Stimulated activated CD4-positive, alpha-beta T cell treated with anti-CD3 and anti-CD28 coated beads, Interleukin-12 subunit alpha, Interleukin-12 subunit beta, amount 100 ng/mL, for 24 hours (primary cell): ENCODE data around the gene FASN.

ENCODE experiments used
- DNase-seq, 2 experiments: peaks; one replicate each; pipeline ENCODE4 v3.0.0-alpha.2; 2020; ENCODE audit warnings: low read depth in 2 of 2

Gene FASN

GRCh38 chr17:82117139-82118090 is 19.4 kb upstream of the FASN start:
- no peak for DNase-seq

GRCh38 chr17:82116246-82116645 is 18.2 kb upstream of the FASN start:
- no peak for DNase-seq

GRCh38 chr17:82114872-82115271 is 16.8 kb upstream of the FASN start:
- no peak for DNase-seq

- DNase-seq, result no peak
Observed at GRCh38 chr17:82114447-82114846, 16.4 kb upstream of the FASN start.

- no peak for DNase-seq
Observed at GRCh38 chr17:82113941-82114340, 15.9 kb upstream of the FASN start.

GRCh38 chr17:82113422-82113821 is 15.4 kb upstream of the FASN start:
- DNase-seq, result no peak

GRCh38 chr17:82112914-82113311 is 14.9 kb upstream of the FASN start:
- DNase-seq, result no peak

- DNase-seq, result no peak
Observed at GRCh38 chr17:82112181-82112913, 14.3 kb upstream of the FASN start.

GRCh38 chr17:82110298-82110697 is 12.3 kb upstream of the FASN start:
- DNase-seq, result no peak

- DNase-seq, result no peak
Observed at GRCh38 chr17:82108961-82109475, 11.0 kb upstream of the FASN start.

- DNase-seq, result no peak
Observed at GRCh38 chr17:82108496-82108945, 10.5 kb upstream of the FASN start.

GRCh38 chr17:82108038-82108437 is 10.0 kb upstream of the FASN start:
- no peak for DNase-seq

GRCh38 chr17:82107341-82107860 is 9.4 kb upstream of the FASN start:
- no peak for DNase-seq

- DNase-seq, result no peak
Observed at GRCh38 chr17:82106688-82107305, 8.8 kb upstream of the FASN start.

- peak; percentile 48 to 66 for DNase-seq
Observed at GRCh38 chr17:82105882-82106687, 8.0 kb upstream of the FASN start.

GRCh38 chr17:82105417-82105881 is 7.4 kb upstream of the FASN start:
- no peak for DNase-seq

GRCh38 chr17:82104797-82105416 is 6.9 kb upstream of the FASN start:
- DNase-seq, result no peak

GRCh38 chr17:82103553-82104451 is 5.8 kb upstream of the FASN start:
- no peak for DNase-seq
